HFFc6 (cell line): ENCODE data around the gene TIMM10. TPM values are rescaled to one million over a fixed set of nuclear protein-coding genes. Genes with fewer than 3 reads are reported as not detected.
"Not testable (repeated sequence)": the region's sequence is repeated elsewhere in the genome, so short reads cannot be mapped to it uniquely, and the experiment has no call there.

Source experiments
- DNase-seq: peaks from one replicate; pipeline ENCODE4 v3.0.0-alpha.2; 2018
- H3K27ac Mint-ChIP-seq: 2 replicates; pipeline ENCODE4 v1.8.0; 2020; ENCODE audit warnings: mild to moderate bottlenecking, mixed read lengths
- H3K27me3 Mint-ChIP-seq: 2 replicates; pipeline ENCODE4 v1.8.0; 2021; ENCODE audit warnings: mild to moderate bottlenecking, moderate library complexity, mixed read lengths; ENCODE audit not compliant: insufficient read depth
- H3K36me3 Mint-ChIP-seq: 2 replicates; pipeline ENCODE4 v1.8.0; 2021; ENCODE audit warnings: low read depth, mixed read lengths
- H3K4me1 Mint-ChIP-seq: 2 replicates; pipeline ENCODE4 v1.8.0; 2020; ENCODE audit warnings: low read depth, mixed read lengths
- H3K4me3 Mint-ChIP-seq: 2 replicates; pipeline ENCODE4 v1.8.0; 2020; ENCODE audit warnings: mild to moderate bottlenecking, moderate library complexity, mixed read lengths
- H3K9me3 Mint-ChIP-seq: 2 replicates; pipeline ENCODE4 v1.8.0; 2020; ENCODE audit warnings: mild to moderate bottlenecking, mixed read lengths
- total RNA-seq, 6 experiments: library from RNA; stranded (reverse); fragmentation: NEBNext Ultra II Directional; extraction: Animal tissue kit (Norgen Biotek cat#: 25700); gene quantifications; 2 replicates in 1 of 6; 3 replicates in 5 of 6; pipeline ENCODE4 v1.2.3, GENCODE V29; 2021
- TF ChIP-seq, protein P1 (sequence below): fragments of 200-600 bp; sonication (generic); IDR thresholded peaks from 2 replicates; pipeline ENCODE4 v1.5.0; 2021; ENCODE audit warnings: antibody characterized with exemption, mild to moderate bottlenecking

Gene TIMM10
- total RNA-seq, 6 experiments from 2014 or later, result 43.6 to 72.9 (median 58.4) TPM

DNA sequence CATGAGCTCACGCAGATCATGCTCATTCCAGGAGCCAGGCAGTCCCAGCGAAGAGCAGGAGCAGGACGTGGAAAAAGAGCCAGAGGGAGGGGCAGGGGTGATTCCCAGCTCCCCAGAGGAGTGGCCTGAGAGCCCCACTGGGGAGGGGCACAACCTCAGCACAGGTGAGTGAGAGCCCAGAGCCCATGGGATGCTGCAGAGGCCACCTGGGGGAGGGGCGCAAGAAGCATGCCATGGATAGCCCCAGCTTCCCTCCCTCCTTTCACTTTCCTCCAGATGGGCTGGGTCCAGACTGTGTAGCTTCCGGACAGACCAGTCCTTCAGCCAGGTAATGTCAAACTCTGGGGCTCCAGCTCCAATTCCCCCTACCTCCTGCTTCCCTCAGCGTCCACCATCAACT is 13.0 kb upstream of the TIMM10 start:
- Mint-ChIP-seq H3K27ac (no peak overlapping the region), H3K9me3 (no peaks in the 10 kb centered on the region), H3K36me3 (no peaks in the 10 kb centered on the region), H3K27me3 (peaks cover 26% of the 10 kb centered on the region), H3K4me3 (no peak overlapping the region), H3K4me1 (peaks cover 23% of the 10 kb centered on the region)
- DNase-seq, result no peak
- TF ChIP-seq, protein P1, sequence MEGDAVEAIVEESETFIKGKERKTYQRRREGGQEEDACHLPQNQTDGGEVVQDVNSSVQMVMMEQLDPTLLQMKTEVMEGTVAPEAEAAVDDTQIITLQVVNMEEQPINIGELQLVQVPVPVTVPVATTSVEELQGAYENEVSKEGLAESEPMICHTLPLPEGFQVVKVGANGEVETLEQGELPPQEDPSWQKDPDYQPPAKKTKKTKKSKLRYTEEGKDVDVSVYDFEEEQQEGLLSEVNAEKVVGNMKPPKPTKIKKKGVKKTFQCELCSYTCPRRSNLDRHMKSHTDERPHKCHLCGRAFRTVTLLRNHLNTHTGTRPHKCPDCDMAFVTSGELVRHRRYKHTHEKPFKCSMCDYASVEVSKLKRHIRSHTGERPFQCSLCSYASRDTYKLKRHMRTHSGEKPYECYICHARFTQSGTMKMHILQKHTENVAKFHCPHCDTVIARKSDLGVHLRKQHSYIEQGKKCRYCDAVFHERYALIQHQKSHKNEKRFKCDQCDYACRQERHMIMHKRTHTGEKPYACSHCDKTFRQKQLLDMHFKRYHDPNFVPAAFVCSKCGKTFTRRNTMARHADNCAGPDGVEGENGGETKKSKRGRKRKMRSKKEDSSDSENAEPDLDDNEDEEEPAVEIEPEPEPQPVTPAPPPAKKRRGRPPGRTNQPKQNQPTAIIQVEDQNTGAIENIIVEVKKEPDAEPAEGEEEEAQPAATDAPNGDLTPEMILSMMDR, result no peak

DNA sequence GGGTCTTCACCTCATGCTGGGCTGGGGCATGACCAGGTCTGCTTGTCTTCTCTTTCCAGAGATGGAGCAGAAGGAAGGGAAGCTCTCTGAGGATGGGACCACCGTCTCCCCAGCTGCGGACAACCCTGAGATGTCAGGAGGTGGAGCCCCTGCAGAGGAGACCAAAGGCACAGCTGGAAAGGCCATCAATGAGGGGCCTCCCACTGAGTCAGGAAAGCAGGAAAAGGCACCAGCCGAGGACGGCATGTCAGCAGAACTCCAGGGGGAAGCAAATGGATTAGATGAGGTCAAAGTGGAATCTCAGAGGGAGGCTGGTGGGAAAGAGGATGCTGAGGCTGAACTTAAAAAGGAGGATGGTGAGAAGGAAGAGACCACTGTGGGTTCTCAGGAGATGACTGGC is 12.0 kb upstream of the TIMM10 start:
- H3K9me3 Mint-ChIP-seq, result no peaks in the 10 kb centered on the region
- DNase-seq, result no peak
- peaks cover 22% of the 10 kb centered on the region for H3K4me1 Mint-ChIP-seq
- H3K4me3 Mint-ChIP-seq, result no peak overlapping the region
- peaks cover 29% of the 10 kb centered on the region for H3K27me3 Mint-ChIP-seq
- H3K36me3 Mint-ChIP-seq, result no peaks in the 10 kb centered on the region
- TF ChIP-seq, protein P1, result no peak
- H3K27ac Mint-ChIP-seq, result no peak overlapping the region

DNA sequence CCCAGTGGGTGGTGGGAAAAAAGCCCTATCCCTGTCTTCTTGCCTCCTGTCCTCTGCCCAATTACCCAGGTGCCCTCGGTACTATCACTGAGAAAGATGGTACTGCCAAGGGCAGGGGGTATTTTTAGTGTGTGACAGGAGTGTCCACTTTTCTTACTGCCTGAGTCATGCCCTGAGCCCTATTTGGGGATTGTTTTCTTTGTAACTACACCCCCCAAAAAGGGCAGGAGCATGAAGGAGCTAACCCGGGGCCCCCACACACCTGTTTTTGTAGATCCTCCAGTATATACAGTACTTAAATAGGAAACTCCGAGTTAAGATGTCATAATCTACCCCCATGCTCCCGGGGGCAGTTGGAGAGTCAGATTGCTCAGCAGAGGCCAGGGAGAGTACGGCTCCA is 10.6 kb upstream of the TIMM10 start:
- TF ChIP-seq, protein P1, result no peak
- no peaks in the 10 kb centered on the region for H3K36me3 Mint-ChIP-seq
- H3K27ac Mint-ChIP-seq, result no peak overlapping the region
- H3K9me3 Mint-ChIP-seq, result no peaks in the 10 kb centered on the region
- no peak overlapping the region for H3K4me3 Mint-ChIP-seq
- DNase-seq, result no peak
- peaks cover 39% of the 10 kb centered on the region for H3K27me3 Mint-ChIP-seq
- peaks cover 14% of the 10 kb centered on the region for H3K4me1 Mint-ChIP-seq

DNA sequence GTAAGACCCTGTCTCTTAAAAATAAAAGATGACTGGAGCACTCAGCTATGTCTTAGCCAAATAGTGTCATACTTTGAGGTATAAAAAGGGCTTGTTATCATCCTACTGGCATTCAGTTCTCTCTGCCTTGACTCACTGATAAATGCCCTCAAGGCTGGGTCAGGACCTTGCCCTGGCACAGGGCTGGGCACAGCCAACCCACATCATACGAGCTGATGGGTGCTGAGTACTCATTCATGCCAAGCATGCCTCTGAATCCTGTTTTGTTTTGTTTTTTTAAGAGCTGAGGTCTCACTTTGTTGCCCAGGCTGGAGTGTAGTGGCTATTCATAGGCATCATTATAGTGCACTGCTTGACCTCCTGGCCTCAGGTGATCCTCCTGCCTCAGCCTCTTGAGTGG is 8.8 kb upstream of the TIMM10 start:
- DNase-seq, result no peak
- Mint-ChIP-seq H3K27ac (no peak overlapping the region), H3K9me3 (no peaks in the 10 kb centered on the region), H3K4me1 (peaks cover 14% of the 10 kb centered on the region), H3K36me3 (no peaks in the 10 kb centered on the region), H3K27me3 (peaks cover 37% of the 10 kb centered on the region), H3K4me3 (no peak overlapping the region)
- TF ChIP-seq, protein P1, result no peak

DNA sequence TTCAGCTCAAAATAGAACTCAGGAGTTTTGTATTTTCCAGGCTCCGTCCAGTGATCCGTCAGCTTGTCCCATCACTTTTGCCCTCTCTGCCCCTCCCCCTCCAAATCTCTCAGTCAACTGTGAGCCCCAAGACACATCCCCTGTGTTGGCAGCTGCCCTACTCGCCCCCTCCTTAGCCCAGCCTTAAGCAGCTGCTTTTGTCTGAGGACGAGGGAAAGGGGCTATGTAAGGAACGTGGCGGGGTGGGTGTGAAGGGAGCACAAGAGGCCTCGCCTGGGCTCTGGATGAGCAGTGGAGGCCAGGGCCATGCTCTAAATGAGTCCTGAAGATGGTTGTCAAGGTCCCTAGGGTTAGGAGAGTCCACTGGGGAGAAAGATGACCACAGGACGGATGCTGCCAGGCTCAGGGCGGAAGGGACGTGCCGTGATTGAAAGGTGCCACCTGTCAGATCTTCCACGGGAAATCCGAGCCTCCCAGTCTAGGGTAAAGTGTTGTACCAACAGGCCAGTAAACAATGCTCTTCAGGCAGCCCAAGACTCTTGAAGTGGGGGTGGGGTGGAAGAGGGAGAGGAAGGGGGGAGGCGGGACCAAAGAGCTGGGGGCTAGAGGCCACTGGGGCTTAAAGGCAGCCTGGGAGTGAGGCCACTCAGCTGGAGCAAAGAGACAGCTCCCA is 6.5 kb upstream of the TIMM10 start, which contains the start of gene SMTNL1:
Gene SMTNL1 (plus strand): TSS at position 649 of the 673 bp plus-strand sequence. CDS start 5,048 bp downstream, outside the sequence.
- no peak for DNase-seq
- Mint-ChIP-seq H3K27ac (no peak within 1 kb of the TSS), H3K9me3 (no peaks in the 10 kb centered on the region), H3K4me3 (no peak within 1 kb of the TSS), H3K27me3 (peaks cover 26% of the 10 kb centered on the region), H3K4me1 (peaks cover 14% of the 10 kb centered on the region), H3K36me3 (no peaks in the 10 kb centered on the region)
- TF ChIP-seq, protein P1, result no peak

DNA sequence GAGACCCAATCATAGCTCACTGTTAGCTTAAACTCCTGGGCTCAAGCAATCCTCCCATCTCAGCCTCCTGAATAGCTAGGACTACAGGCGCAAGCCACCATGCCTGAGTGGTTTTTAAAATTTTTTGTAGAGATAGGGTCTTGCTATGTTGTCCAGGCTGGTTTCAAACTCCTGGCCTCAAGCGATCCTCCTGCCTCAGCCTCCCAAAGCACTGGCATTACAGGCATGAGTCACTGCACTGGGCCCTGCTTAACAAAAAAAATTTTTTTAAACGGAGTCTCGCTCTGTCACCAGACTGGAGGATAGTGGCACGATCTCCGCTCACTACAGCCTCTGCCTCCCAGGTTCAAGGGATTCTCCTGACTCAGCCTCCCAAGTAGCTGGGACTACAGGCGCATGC is 3.9 kb upstream of the TIMM10 start:
- H3K27ac Mint-ChIP-seq, H3K36me3 Mint-ChIP-seq, H3K9me3 Mint-ChIP-seq, DNase-seq, H3K4me3 Mint-ChIP-seq: not testable (repeated sequence)
- Mint-ChIP-seq H3K4me1 (peaks cover 25% of the 10 kb centered on the region), H3K27me3 (peaks cover 15% of the 10 kb centered on the region)
